IPS-NIHi11 (cell line): Measurements from ENCODE around the gene GFOD1.
"Not testable (repeated sequence)": the region's sequence is repeated elsewhere in the genome, so short reads cannot be mapped to it uniquely, and the experiment has no call there.

Experiments
- DNase-seq: peaks from one replicate; pipeline ENCODE4 v3.0.0; 2012; ENCODE audit warnings: mixed read lengths, low spot score

The GFOD1 gene

DNA sequence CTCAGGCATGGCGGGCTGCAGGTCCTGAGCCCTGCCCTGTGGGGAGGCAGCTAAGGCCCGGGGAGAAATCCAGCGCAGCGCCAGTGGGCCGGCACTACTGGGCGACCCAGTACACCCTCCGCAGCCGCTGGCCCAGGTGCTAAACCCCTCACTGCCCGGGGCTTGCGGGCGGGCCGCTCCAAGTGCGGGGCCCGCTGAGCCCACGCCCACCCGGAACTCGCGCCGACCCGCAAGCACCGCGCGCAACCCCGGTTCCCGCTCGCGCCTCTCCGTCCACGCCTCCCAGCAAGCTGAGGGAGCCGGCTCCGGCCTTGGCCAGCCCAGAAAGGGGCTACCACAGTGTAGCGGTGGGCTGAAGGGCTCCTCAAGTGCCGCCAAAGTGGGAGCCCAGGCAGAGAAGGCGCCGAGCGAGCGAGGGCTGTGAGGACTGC, 23.8 kb upstream of the GFOD1 start:
- DNase-seq, result not testable (repeated sequence)

- not testable (repeated sequence) for DNase-seq
Observed at GRCh38 chr6:13510433-13510832, 23.0 kb upstream of the GFOD1 start.

DNA sequence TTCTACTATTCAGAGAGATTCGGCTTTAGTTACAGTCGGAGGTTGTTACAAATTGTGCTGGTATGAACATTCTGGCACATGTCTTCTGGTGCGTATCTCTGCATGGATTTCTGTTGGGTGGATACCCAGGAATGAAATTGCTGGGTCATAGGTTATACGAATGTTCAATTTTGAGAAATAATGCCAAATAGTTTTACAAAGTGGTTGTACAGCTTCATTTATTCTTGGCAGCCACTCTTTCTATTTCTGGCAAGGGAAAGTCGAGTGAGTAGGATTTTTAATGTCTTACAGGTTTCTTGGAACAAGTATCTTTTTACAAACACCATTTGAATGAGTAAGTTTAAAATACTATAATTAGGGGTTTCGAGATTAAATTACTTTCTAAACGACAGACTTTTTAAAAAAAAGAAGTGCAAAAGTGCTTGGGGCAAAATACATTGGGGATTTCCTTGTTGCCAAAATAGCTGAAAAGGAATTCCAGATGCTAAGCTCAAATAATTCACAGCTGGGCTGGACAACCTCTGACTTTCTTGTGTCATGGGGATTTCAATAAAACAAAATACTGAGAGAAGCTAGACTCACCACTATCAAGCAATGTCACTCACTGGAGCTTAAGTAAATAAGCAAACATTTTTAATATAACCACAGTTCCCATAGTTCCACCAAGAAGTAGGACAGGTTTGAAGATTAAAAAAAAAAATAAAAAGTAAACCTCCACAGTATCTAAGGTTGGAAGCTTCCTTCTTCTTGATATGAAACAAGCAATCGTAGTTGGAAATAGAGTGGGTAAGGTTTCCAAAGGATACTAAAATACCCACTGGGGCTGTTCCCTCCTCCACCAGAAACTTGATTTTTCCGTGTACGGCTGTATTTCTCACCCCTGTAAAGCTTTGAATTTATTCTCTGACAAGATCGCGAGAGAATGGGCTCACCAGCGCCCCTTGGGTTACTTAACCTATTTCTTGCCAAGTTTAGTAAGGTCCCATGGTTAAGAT, 21.6 kb upstream of the GFOD1 start:
- no peak for DNase-seq

DNA sequence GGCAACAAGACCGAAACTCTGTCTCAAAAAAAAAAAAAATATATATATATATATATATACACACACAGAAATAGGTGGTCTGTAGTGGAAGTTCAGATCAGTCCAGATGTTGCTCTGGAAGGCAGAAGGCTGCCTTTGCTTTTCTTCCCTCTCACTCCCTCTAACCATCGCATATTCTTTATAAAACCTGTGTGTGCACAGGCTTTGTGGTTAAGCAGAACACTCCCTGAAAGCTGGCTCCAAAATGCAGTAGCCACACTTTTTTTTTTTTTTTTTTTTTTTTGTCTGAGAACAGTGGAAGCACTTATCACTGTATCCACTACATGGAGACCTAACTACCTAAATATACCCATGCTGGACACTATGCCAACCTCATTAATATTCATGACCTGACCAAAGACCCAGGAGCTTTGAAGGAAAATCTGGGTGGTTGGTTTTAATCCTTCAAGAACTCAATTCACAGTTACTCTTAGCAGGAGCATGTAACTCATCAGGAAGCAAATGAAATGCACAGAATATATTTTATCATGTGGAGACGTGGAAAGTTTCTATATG, 20.0 kb upstream of the GFOD1 start:
- DNase-seq, result no peak

GRCh38 chr6:13505345-13505734, 17.9 kb upstream of the GFOD1 start:
- DNase-seq, result no peak

DNA sequence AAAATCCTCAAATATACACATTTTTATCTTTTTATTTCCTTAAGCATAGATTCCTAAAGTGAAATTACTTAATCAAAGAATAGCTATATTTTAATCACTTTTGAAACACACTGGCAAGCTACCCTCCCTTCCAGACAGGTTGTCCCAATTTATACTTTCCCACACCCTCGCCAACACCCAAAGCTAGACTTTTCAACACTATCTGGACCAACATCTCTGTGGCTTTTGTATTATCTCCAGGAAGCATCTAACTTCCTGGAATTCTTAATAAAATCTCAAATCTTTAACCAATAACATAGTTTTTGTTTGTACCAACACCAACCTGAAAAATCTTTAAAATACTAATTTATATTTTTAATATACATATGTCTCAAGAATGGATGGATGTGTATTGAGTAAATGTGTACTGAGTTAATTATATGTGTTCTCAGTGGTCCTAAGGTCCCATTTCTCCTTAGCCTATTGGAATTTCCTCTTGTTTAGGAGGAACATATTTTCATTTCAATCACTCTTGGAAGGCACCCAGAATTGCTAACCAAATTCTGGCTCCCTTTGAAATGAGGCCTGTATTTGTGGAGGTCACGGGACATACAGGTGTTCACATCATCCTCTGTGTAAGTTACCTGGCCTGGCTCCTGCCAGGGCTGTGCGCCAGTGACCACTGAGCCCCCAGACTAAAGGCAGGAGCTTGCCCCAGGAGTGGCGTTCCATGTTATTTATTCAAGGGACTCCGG, 17.4 kb upstream of the GFOD1 start:
- DNase-seq, result no peak

- DNase-seq, result no peak
Observed at GRCh38 chr6:13500915-13501314, 13.5 kb upstream of the GFOD1 start.

GRCh38 chr6:13500264-13500663, 12.9 kb upstream of the GFOD1 start:
- no peak for DNase-seq

- no peak for DNase-seq
Observed at GRCh38 chr6:13496513-13497190, 9.3 kb upstream of the GFOD1 start.

- DNase-seq, result no peak
Observed at GRCh38 chr6:13495818-13496217, 8.4 kb upstream of the GFOD1 start.

GRCh38 chr6:13495112-13495776, 7.8 kb upstream of the GFOD1 start:
- no peak for DNase-seq

- no peak for DNase-seq
Observed at GRCh38 chr6:13494137-13494536, 6.7 kb upstream of the GFOD1 start.

GRCh38 chr6:13493147-13493546, 5.7 kb upstream of the GFOD1 start:
- DNase-seq, result no peak

- DNase-seq, result no peak
Observed at GRCh38 chr6:13492357-13492756, 5.0 kb upstream of the GFOD1 start.

DNA sequence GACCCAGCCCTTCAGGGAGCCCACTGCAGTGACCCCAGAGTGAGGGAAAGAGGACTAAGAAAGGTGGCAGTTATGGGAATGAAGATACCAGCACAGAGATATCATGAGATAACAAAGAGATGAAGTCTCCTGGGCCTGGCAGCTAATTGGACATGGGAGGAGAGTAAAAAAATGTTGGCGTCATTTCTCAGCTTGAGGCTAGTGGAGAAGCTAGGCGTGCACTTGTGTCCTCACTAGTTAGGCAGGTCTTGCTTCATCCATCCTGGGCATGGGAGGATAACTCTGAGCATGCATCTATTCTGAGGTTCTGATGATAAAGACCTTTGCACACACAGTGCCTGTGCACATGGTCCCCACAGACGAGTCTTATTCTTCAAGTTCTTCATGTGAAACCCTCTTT, 4.1 kb upstream of the GFOD1 start:
- no peak for DNase-seq

- DNase-seq, result no peak
Observed at GRCh38 chr6:13490402-13490801, 3.0 kb upstream of the GFOD1 start.

DNA sequence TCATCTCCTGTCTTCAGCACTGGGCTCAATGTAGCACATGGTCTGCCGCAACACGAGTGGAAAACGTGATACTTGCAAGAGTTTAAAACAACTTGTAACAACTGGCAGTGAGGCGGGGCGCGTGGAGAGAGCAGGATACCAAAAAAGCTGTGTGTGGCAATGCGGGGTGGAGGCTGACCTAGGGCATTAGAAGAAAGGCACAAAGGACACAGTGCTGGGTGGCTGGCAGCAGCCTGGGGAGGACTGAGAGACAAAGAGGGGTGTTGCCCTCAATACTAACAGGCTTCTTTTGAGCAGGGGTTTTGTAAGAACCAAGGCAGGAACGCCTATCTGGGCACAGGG, 1.5 kb upstream of the GFOD1 start:
- no peak for DNase-seq

GRCh38 chr6:13488015-13488895, 855 bp upstream of the GFOD1 start:
- peak; percentile 54 for DNase-seq

DNA sequence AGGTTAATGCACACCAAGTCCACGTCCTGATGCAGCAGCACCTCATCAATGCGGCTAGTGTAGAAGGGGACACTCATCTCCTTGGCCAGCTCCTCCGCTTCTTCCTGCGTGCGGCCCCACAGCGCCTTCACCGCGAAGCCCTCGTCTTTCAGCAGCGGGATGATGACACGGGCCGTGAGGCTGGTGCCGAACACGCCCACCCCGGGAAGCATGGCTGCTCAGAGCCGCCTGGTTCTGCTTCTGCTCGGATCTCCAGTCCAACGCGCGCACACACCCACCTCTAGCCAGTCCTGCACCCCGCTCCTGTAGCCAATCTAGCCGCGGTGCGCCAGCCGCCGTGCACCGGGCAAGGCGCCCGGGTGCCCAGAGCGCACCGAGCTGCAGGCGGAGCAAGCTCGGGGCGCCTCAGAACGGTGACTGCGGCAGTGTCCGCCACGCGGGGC, 700 bp downstream of the GFOD1 start:
- DNase-seq, result peak; percentile 45

DNA sequence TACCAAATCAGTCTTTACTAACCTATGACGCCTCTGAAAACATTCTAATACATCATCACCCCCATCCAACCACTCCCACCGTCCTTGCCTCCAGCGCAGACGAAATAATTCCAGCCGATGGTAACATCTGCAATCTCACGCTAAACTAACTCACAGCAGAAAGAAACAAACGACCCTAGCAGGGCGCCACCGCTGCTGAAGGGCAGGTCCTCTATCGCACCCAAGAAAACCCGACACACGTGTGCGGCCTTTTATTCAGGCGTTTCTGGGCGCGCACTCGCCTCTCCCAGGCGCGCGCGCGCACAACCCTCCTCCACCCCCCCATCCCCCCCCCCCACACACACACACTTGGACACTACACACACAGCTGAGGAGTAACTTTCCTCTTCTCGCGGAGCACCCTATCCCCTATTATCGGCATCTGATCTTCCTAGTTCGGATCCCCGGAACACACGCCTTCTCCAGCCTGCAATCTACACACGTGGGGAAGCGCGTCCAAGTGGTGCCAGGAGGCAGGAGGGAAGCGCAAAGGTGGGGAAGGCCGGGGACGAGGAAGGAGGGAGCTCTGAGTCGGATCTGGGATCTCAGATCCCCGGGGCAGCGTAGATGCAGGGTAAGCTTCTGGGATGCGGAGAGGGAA, 1.4 kb downstream of the GFOD1 start:
- peak; percentile 50 for DNase-seq
